ENCODE measurements around the gene ZDHHC1.

Gene ZDHHC1

GRCh38 chr16:67461600-67462278 lies 45.5 kb upstream of the ZDHHC1 start:
- no peak for TF ChIP-seq CTCF (IDR thresholded peaks at IDR 0.05; ENCODE audit: low read depth, low read length)
- Histone ChIP-seq H3K4me3 (ENCODE audit: low read depth, low read length) (no peak overlapping the region), H3K36me3 (no peaks in the 10 kb centered on the region), H3K4me1 (peaks cover 3% of the 10 kb centered on the region), H3K27me3 (no peaks in the 10 kb centered on the region), H3K9me3 (no peaks in the 10 kb centered on the region)
- DNase-seq = no peak

GRCh38 chr16:67460961-67461360 lies 44.7 kb upstream of the ZDHHC1 start:
- Histone ChIP-seq H3K4me3 (ENCODE audit: low read depth, low read length) (no peak overlapping the region), H3K4me1 (peaks cover 3% of the 10 kb centered on the region), H3K9me3 (no peaks in the 10 kb centered on the region), H3K27me3 (no peaks in the 10 kb centered on the region), H3K36me3 (no peaks in the 10 kb centered on the region)
- TF ChIP-seq CTCF (IDR thresholded peaks at IDR 0.05; ENCODE audit: low read depth, low read length) = no peak
- DNase-seq = no peak

GRCh38 chr16:67460168-67460567 lies 43.9 kb upstream of the ZDHHC1 start:
- Histone ChIP-seq H3K4me3 (ENCODE audit: low read depth, low read length) (no peak overlapping the region), H3K27me3 (no peaks in the 10 kb centered on the region), H3K9me3 (no peaks in the 10 kb centered on the region), H3K4me1 (no peaks in the 10 kb centered on the region), H3K36me3 (no peaks in the 10 kb centered on the region)
- no peak for DNase-seq
- TF ChIP-seq CTCF (IDR thresholded peaks at IDR 0.05; ENCODE audit: low read depth, low read length) = no peak

- Histone ChIP-seq H3K4me1 (no peaks in the 10 kb centered on the region), H3K27me3 (no peaks in the 10 kb centered on the region), H3K4me3 (ENCODE audit: low read depth, low read length) (no peak overlapping the region), H3K9me3 (no peaks in the 10 kb centered on the region), H3K36me3 (no peaks in the 10 kb centered on the region)
- no peak for DNase-seq
- no peak for TF ChIP-seq CTCF (IDR thresholded peaks at IDR 0.05; ENCODE audit: low read depth, low read length)
Observed at GRCh38 chr16:67459861-67460150, 43.5 kb upstream of the ZDHHC1 start.

- no peak for DNase-seq
- no peak for TF ChIP-seq CTCF (IDR thresholded peaks at IDR 0.05; ENCODE audit: low read depth, low read length)
- Histone ChIP-seq H3K4me1 (no peaks in the 10 kb centered on the region), H3K4me3 (ENCODE audit: low read depth, low read length) (no peak overlapping the region), H3K27me3 (no peaks in the 10 kb centered on the region), H3K9me3 (no peaks in the 10 kb centered on the region), H3K36me3 (no peaks in the 10 kb centered on the region)
Observed at GRCh38 chr16:67459066-67459860, 43.0 kb upstream of the ZDHHC1 start.

- Histone ChIP-seq H3K4me3 (ENCODE audit: low read depth, low read length) (no peak overlapping the region), H3K36me3 (0 out of 2 replicates have a peak, but pooled peaks cover 3% of the 10 kb centered on the region), H3K9me3 (no peaks in the 10 kb centered on the region), H3K27me3 (no peaks in the 10 kb centered on the region), H3K4me1 (no peaks in the 10 kb centered on the region)
- TF ChIP-seq CTCF (IDR thresholded peaks at IDR 0.05; ENCODE audit: low read depth, low read length) = no peak
- DNase-seq = no peak
Observed at GRCh38 chr16:67458121-67458641, 41.9 kb upstream of the ZDHHC1 start.
